22Rv1 (cell line): ENCODE data around the gene RPUSD3.

Experiments
- H3K27ac ChIP-seq: fragments of 450-650 bp; 2 replicates; pipeline ENCODE4 v1.5.1; 2017
- CTCF ChIP-seq: fragments of 450-650 bp; IDR thresholded peaks from 2 replicates; pipeline ENCODE4 v1.5.1; 2017; ENCODE audit warnings: mild to moderate bottlenecking
- ZFX ChIP-seq: fragments of 450-650 bp; IDR thresholded peaks from 2 replicates; pipeline ENCODE4 v1.6.1; 2017; ENCODE audit warnings: antibody characterized with exemption, borderline replicate concordance

The RPUSD3 gene

GRCh38 chr3:9804996-9805395 is 38.8 kb downstream of the RPUSD3 start:
- H3K27ac ChIP-seq = no peak overlapping the region
- no peak for TF ChIP-seq CTCF

- TF ChIP-seq ZFX (no peak), CTCF (no peak)
These were observed 40.3 kb downstream of the RPUSD3 start for GRCh38 chr3:9803494-9803893.

GRCh38 chr3:9800529-9800928 is 43.3 kb downstream of the RPUSD3 start:
- no peak for TF ChIP-seq ZFX
- peak; percentile 44 for TF ChIP-seq CTCF
- H3K27ac ChIP-seq = no peak overlapping the region

More at GRCh38 chr3:9803494-9803893, 40.3 kb downstream of the RPUSD3 start:
- no peak overlapping the region for H3K27ac ChIP-seq

GRCh38 chr3:9797196-9797945 is 46.4 kb downstream of the RPUSD3 start:
- no peak overlapping the region for H3K27ac ChIP-seq
- TF ChIP-seq ZFX (no peak), CTCF (no peak)

- H3K27ac ChIP-seq = no peak overlapping the region
- TF ChIP-seq ZFX = no peak
- no peak for TF ChIP-seq CTCF
These were observed 48.6 kb downstream of the RPUSD3 start for GRCh38 chr3:9795207-9795606.

- TF ChIP-seq CTCF (no peak), ZFX (no peak)
- H3K27ac ChIP-seq = no peak overlapping the region
These were observed 49.4 kb downstream of the RPUSD3 start for GRCh38 chr3:9794400-9794799.

- peak overlapping the region; percentile 92 for H3K27ac ChIP-seq
- TF ChIP-seq ZFX (no peak), CTCF (no peak)
These were observed 50.5 kb downstream of the RPUSD3 start for GRCh38 chr3:9793161-9793781.
